Cardiac fibroblast (primary cell): Measurements from ENCODE around the gene THSD7B.
A peak's percentile ranks its signal among the peaks of the same experiment; 100 is the strongest.

Experiments
- DNase-seq, 2 donors: peaks; one replicate each; pipeline versions ENCODE4 v3.0.0 to v3.0.0-alpha.2; 2010; ENCODE audit warnings: low read depth in 2 of 2
- H3K4me3 ChIP-seq, 2 donors: replicated peaks in 1 of 2; 1 replicate in 1 of 2; 2 replicates in 1 of 2; pipeline ENCODE4 v1.5.1; 2011; ENCODE audit warnings: low read depth in 2 of 2, low read length in 2 of 2, mild to moderate bottlenecking in 2 of 2, moderate library complexity in 1 of 2
- CTCF ChIP-seq: IDR thresholded peaks from one replicate; pipeline ENCODE4 v1.5.1; 2011; ENCODE audit warnings: low read depth, mild to moderate bottlenecking, low read length, inconsistent platforms

THSD7B gene

GRCh38 chr2:136844546-136844945 is 79.2 kb downstream of the THSD7B start:
- no peak overlapping the region for H3K4me3 ChIP-seq
- no peak for DNase-seq

GRCh38 chr2:136858656-136859055 is 93.3 kb downstream of the THSD7B start:
- no peak for DNase-seq
- no peak overlapping the region for H3K4me3 ChIP-seq
- no peak for TF ChIP-seq CTCF

More at GRCh38 chr2:136844546-136844945, 79.2 kb downstream of the THSD7B start:
- TF ChIP-seq CTCF = no peak

- H3K4me3 ChIP-seq = no peak overlapping the region
- DNase-seq = no peak
- no peak for TF ChIP-seq CTCF
Measured at GRCh38 chr2:136860443-136860958, 95.2 kb downstream of the THSD7B start.

GRCh38 chr2:136863468-136863867 is 98.1 kb downstream of the THSD7B start:
- H3K4me3 ChIP-seq = no peak overlapping the region
- DNase-seq = no peak
- no peak for TF ChIP-seq CTCF

GRCh38 chr2:136863874-136864273 is 98.5 kb downstream of the THSD7B start:
- no peak for DNase-seq
- H3K4me3 ChIP-seq = no peak overlapping the region
- no peak for TF ChIP-seq CTCF

- no peak for TF ChIP-seq CTCF
- no peak overlapping the region for H3K4me3 ChIP-seq
- no peak for DNase-seq
Measured at GRCh38 chr2:136871424-136871823, 106.1 kb downstream of the THSD7B start.

GRCh38 chr2:136874258-136874657 is 108.9 kb downstream of the THSD7B start:
- no peak overlapping the region for H3K4me3 ChIP-seq
- TF ChIP-seq CTCF = peak; percentile 29

More at GRCh38 chr2:136874258-136874657, 108.9 kb downstream of the THSD7B start:
- DNase-seq = peak in 1 of 2 donors; percentile 38
